SK-N-DZ (cell line): ENCODE data around the gene AGTPBP1.
"Not testable (repeated sequence)": the region's sequence is repeated elsewhere in the genome, so short reads cannot be mapped to it uniquely, and the experiment has no call there.

ENCODE experiments used
- DNase-seq: peaks from one replicate; pipeline ENCODE4 v3.0.0-alpha.2; 2015; ENCODE audit warnings: low spot score

Gene AGTPBP1

DNA sequence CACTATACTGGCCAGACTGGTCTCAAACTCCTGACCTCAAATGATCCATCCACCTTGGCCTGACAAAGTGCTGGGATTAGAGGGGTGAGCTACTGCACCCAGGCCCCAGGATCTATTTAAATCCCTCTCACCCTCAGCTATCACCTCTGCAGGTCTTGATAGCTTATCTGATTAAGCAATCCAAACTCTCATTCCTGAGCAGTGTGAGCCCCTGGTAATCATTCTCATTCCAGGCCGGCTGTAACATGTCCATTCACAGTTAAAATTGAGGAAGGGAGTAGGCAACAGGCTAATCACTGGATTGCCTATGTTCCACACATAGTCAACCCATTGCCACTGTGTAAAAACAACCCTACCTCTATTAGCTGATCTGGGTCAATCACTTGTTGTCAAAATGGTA lies 111.1 kb downstream of the AGTPBP1 start:
- DNase-seq, result no peak

DNA sequence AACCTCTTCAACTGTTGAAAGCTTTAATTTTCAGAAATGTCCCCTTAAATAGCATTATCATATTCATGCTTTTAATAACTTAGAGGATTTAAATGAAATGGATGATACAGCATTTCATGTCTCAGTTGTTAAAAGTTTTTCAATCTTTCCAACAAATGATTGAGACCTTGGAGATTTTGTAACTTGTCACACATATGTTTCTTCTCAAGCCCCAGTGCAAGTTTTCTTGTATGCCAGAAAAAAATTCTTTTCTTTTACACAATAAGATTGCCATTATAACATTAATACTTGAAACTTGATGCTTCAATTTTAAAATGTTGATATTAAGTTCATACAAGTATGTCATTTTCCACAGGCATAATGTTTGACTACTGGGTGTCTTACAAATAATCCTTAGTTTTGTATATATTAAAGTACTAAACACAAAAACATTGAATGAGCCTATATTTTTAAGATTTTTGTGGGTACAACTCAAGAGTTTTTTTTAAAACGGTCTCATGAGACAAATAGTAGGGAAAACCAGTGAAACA lies 124.5 kb downstream of the AGTPBP1 start:
- no peak for DNase-seq

DNA sequence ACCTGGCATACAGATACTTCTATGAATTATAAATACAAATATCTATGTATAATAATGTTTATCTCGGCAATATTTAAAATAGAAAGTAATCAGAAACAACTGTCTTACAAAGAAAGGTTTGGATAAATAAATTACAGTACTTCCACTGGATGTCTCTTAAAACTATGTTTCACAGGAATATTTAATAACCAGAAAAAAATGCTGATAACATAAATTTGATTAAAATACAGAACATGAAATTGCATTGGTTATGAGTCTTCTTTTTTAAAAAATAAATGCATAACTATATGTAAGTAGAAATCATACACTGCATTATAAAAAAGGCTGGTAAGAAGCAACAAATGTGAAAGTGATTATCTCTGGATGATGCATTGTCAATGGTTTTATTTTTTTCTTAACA lies 126.0 kb downstream of the AGTPBP1 start:
- DNase-seq, result no peak

GRCh38 chr9:85610074-85610860 lies 131.5 kb downstream of the AGTPBP1 start:
- DNase-seq, result peak; percentile 53

- DNase-seq, result no peak
Observed at GRCh38 chr9:85605905-85606304, 135.8 kb downstream of the AGTPBP1 start.

- DNase-seq, result no peak
Observed at GRCh38 chr9:85603936-85604335, 137.8 kb downstream of the AGTPBP1 start.

DNA sequence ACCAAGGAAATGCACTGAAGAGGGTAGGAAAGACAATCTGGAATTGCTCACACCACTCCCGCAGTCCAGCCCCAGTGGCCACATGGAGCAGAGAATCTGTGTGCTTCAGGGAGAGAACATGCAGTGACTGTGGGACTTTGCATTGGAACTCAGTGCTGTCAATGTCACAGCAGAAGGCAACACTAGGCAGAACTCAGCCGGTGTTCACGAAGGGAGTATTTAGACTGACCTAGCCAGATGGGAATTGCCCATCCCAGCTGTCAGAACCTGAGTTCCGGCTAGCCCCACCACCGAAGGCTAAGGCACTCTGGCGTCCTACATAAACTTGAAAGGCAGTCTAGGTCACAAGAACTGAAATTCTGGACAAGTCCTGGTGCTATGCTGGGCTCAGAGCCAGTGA lies 139.0 kb downstream of the AGTPBP1 start:
- DNase-seq, result no peak

DNA sequence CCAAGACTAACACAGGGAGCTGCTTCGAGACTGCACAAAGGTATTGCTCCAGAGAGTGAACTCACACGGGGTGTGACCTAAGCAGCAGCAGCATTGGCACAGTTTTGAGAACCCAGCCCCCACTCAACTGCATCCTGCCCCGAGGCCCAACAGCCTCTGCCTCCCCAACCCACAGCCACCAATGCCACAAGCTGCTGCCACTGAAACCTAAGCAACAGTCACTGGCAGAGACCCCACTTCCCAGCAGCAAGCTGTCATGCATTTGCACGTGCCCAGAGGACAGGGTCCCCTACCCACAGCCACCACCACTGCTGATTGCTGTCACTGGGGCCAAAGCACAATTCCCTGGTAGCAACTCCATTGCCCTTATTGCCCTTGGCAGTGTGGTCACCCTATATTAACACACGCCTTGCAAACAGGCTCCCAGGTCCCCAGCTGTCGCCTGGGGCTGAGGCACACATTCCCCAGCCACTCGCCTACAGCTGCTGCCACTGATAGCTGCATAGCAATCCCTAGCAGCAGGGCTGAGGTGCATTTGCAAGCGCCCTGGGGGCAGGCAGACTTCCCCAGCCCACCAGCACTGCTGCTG lies 141.0 kb downstream of the AGTPBP1 start:
- DNase-seq, result no peak

GRCh38 chr9:85599540-85600105 lies 142.1 kb downstream of the AGTPBP1 start:
- DNase-seq, result no peak

DNA sequence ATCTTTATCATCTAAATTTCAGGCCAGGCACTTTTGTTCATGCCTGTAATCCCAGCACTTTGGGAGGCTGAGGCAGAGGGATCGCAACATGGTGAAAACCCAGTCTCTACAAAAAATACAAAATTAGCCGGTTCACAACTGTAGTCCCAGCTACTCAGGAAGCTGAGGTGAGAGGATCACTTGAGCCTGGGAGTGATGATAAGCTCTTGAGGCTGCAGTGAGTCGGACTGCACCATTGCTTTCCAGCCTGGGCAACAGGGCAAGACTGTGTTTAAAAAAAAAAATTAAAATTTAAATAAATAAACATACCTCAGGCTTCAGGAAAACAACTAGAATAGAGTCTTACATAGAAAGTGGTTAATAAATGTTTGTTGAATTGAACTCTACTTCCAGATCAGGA lies 147.4 kb downstream of the AGTPBP1 start:
- DNase-seq, result no peak

DNA sequence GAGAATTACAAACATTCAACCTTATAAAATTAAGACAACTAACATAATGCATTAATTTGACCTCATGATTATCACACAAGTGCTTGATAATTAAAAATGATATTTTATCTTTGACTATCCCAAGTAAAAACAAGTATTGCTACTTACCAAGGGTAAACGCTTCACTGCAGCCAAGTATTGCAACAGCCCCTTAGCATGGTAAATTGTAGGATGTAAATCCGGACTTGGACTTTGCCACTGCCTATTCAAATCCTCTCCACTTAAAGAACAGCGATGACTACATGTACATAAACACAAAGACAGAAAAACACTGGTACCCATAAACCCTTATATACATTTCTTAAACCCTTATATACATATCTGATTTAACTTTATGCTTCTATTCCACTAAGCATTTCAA lies 155.1 kb downstream of the AGTPBP1 start:
- no peak for DNase-seq

DNA sequence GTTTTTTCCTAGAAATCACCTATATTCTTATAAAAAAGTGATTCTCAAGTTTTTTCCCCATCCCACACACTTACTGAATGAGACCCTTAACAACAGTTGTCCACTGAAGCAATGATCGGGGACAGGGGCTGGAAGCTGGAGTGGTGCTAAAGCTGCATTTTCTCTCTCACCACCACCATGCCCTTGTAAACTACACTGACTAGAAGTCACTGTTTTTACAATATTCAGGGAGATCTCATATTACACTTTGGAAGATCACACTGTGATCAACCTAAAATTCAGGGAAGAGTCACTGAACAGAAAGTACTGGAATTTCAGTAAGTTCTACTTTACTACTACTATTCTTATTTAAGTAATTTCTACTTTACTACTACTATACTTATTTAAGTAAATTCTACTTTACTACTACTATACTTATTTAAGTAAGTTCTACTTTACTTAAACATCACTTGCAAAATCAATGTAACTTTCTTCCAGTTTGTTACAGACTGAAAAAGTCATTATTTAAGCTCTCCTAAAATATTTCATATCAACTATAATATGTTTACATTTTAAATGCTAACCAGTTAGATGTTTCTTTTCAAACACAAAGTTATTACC lies 164.3 kb downstream of the AGTPBP1 start:
- no peak for DNase-seq

GRCh38 chr9:85575868-85576267 lies 165.9 kb downstream of the AGTPBP1 start:
- DNase-seq, result no peak

GRCh38 chr9:85573546-85573945 lies 168.2 kb downstream of the AGTPBP1 start:
- not testable (repeated sequence) for DNase-seq

- DNase-seq, result not testable (repeated sequence)
Observed at GRCh38 chr9:85572917-85573316, 168.8 kb downstream of the AGTPBP1 start.

- DNase-seq, result no peak
Observed at GRCh38 chr9:85569988-85570387, 171.8 kb downstream of the AGTPBP1 start.

DNA sequence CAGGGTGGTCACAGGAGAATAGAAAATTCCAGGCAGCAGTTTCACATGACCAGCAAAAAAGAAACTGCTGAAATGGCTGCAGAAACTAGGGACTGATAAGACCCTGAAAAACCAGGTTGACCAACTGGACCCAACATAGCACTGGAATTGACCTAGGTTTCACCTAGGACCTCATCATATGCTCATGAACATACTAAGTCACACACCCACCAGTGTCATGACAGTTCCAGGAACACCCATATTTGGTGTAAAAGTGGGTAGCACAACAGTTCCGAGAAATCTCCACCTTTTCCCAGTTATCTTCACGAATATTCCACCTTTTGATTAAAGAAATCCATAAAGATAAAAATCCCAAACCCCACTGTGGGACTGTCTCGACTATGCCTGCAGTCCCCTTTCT lies 182.2 kb downstream of the AGTPBP1 start:
- no peak for DNase-seq

- DNase-seq, result no peak
Observed at GRCh38 chr9:85554349-85554748, 187.4 kb downstream of the AGTPBP1 start.

- DNase-seq, result no peak
Observed at GRCh38 chr9:85553475-85553874, 188.3 kb downstream of the AGTPBP1 start.

DNA sequence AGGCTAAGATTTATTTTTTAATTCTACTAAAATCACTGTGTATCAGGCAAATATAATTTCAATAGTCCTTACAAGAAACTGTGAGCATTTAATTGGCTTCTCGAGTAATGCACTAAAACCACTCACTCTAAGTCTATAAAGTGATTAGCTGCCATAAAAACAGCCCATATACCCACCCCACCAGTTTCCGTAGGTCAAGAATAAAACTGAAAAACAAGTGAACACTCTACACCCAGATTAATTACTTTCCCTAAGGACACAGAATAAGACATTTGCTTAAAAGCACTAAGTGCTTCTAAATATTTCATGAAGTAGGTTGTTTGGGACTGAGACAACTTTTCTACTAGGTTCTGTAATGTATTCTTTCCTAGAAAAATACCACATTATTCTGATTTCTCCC lies 194.2 kb downstream of the AGTPBP1 start:
- no peak for DNase-seq

GRCh38 chr9:85543196-85543595 lies 198.6 kb downstream of the AGTPBP1 start:
- DNase-seq, result no peak

DNA sequence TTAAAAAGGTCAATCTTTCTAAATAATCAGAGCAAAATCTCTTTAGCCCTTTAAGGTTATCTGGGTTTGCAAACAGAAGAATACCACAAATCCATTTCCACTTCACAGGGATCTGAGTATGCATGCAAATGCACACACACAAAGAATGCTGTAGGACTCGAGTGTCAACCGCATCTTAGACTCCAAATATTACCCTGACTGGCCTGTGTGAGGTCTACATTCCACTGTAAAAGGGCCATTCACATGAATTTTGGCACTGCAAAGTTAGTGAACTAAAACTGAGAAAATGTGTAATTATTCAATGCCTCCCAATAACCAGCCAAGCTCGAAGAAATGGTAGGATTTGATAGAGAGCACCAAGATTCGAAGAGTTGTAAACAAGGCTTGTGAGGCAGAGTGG lies 199.9 kb downstream of the AGTPBP1 start:
- DNase-seq, result no peak
